ENCODE data around the gene KCNMA1.

KCNMA1 gene

GRCh38 chr10:77603534-77603927 lies 34.1 kb downstream of the KCNMA1 start:
- no peak for TF ChIP-seq CTCF (IDR thresholded peaks at IDR 0.05; ENCODE audit: low read depth, low read length)
- DNase-seq (ENCODE audit: extremely low read depth, low read depth): no peak

GRCh38 chr10:77602913-77603533 lies 34.6 kb downstream of the KCNMA1 start:
- no peak for DNase-seq (ENCODE audit: extremely low read depth, low read depth)
- no peak for TF ChIP-seq CTCF (IDR thresholded peaks at IDR 0.05; ENCODE audit: low read depth, low read length)

GRCh38 chr10:77602231-77602912 lies 35.2 kb downstream of the KCNMA1 start:
- peak; percentile 26 for TF ChIP-seq CTCF (IDR thresholded peaks at IDR 0.05; ENCODE audit: low read depth, low read length)
- no peak for DNase-seq (ENCODE audit: extremely low read depth, low read depth)

GRCh38 chr10:77601488-77601887 lies 36.1 kb downstream of the KCNMA1 start:
- TF ChIP-seq CTCF (IDR thresholded peaks at IDR 0.05; ENCODE audit: low read depth, low read length): no peak
- DNase-seq (ENCODE audit: extremely low read depth, low read depth): no peak

GRCh38 chr10:77600640-77601039 lies 37.0 kb downstream of the KCNMA1 start:
- no peak for TF ChIP-seq CTCF (IDR thresholded peaks at IDR 0.05; ENCODE audit: low read depth, low read length)
- DNase-seq (ENCODE audit: extremely low read depth, low read depth): no peak

- TF ChIP-seq CTCF (IDR thresholded peaks at IDR 0.05; ENCODE audit: low read depth, low read length): no peak
- no peak for DNase-seq (ENCODE audit: extremely low read depth, low read depth)
Observed at GRCh38 chr10:77599651-77600050, 38.0 kb downstream of the KCNMA1 start.

GRCh38 chr10:77598606-77599005 lies 39.0 kb downstream of the KCNMA1 start:
- no peak for DNase-seq (ENCODE audit: extremely low read depth, low read depth)
- TF ChIP-seq CTCF (IDR thresholded peaks at IDR 0.05; ENCODE audit: low read depth, low read length): no peak

All from AG09319 (cell line).